ENCODE measurements around the gene CSMD2. TPM values are rescaled to one million over a fixed set of nuclear protein-coding genes. Genes with fewer than 3 reads are reported as not detected.

Gene CSMD2
- total RNA-seq, 5 donors from 2014 or later (not counting 1 experiment from before 2014, with no cell fraction given): 0.03 TPM; not detected in 4

DNA sequence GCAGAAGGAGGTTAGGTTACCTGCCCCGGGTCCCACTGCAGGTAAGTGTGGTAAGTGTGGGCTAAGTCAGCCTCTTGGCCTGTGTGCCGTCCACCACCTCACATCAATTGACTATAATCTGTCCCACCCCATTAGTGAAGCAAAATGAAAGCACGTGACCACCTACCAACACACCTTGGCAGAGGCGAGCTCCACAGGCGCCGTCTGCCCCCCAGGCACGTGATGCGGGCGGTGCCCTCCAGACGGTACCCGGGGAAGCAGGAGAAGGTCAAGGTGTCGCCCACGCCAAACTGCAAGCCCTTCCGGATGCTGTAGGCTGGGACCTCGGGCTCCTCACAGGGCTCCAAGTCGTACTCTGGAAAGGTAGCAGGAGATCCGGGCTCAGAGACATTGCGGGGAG, 450.6 kb downstream of the CSMD2 start:
- POLR2A ChIA-PET: no interaction called here
- Histone ChIP-seq H3K4me3 (ENCODE audit: control insufficient read depth in 1 of 2, extremely low read depth in 1 of 2, low read length in 1 of 2) (no peak overlapping the region), H3K9me3 (no peaks in the 10 kb centered on the region), H3K27me3 (replicated peaks in 1 of 2; ENCODE audit: control insufficient read depth in 2 of 2, extremely low read depth in 1 of 2, insufficient read depth in 2 of 2, low read length in 1 of 2) (peaks cover 0 to 13% of the 10 kb centered on the region in 2 experiments), H3K36me3 (ENCODE audit: control insufficient read depth in 2 of 2, extremely low read depth in 1 of 2, insufficient read depth in 1 of 2, low read length in 1 of 2) (no peaks in the 10 kb centered on the region), H3K27ac (ENCODE audit: low read length) (no peak overlapping the region), H3K4me1 (ENCODE audit: control insufficient read depth in 1 of 2, extremely low read depth in 1 of 2, insufficient read depth in 2 of 2, low read length in 2 of 2) (no peaks in the 10 kb centered on the region)
- Mint-ChIP-seq H3K4me3 (no peak overlapping the region), H3K27ac (no peak overlapping the region), H3K9me3 (no peaks in the 10 kb centered on the region), H3K36me3 (no peaks in the 10 kb centered on the region), H3K27me3 (peaks cover 13 to 24% of the 10 kb centered on the region in 2 donors), H3K4me1 (no peaks in the 10 kb centered on the region)
- ATAC-seq (replicated peaks in 1 of 4) (no peak), DNase-seq (no peak)
- CTCF ChIA-PET: no interaction called here
- WGBS (ENCODE audit: insufficient coverage): 80% methylated on average over 16 of the region's 18 CpGs

DNA sequence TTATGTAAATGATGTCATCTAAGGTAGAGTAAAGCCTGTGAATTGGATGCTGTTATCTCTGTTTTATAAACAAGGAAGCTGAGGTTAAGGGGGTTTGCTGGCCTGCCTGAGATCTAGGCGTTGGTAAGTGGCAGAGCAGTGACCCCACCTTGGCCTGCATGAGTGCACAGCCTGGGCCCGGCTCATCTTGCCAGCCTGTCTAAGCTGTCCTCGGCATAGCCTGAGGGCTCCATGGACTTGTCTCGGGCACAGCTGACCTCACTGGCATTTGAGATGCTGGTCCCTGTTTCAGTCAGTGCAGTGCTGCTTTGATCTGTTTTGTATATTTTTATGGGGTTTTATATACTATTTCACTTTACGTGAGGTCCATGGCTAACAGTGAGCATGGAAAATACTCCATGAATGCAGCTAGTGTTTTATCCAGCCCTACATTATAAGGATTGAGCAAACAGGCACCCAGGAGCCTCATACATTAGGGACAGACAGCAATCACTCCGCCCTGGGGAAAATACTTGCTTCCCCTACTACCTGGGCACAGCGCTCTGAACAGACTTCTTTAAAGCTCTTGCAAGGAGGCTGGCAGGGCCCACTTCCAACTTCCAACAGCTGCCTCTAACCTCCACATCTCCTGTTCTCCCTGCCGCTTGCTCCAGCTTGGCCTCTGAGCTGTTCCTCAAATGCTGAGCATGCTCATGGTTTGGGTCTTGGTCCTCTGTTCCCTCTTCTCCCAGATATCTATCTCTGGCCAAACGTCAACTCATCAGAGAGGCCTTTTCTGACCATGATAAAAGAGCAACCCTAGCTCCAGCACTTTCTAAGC, 451.8 kb downstream of the CSMD2 start:
- ChIA-PET CTCF (no interaction called here), POLR2A (no interaction called here)
- H3K4me1 Mint-ChIP-seq: no peaks in the 10 kb centered on the region
- no peaks in the 10 kb centered on the region for H3K9me3 ChIP-seq
- no peak for ATAC-seq (replicated peaks in 1 of 4)
- H3K4me3 ChIP-seq (ENCODE audit: control insufficient read depth in 1 of 2, extremely low read depth in 1 of 2, low read length in 1 of 2): no peak overlapping the region
- peaks cover 0 to 13% of the 10 kb centered on the region in 2 experiments for H3K27me3 ChIP-seq (replicated peaks in 1 of 2; ENCODE audit: control insufficient read depth in 2 of 2, extremely low read depth in 1 of 2, insufficient read depth in 2 of 2, low read length in 1 of 2)
- no peak for DNase-seq
- no peak overlapping the region for H3K4me3 Mint-ChIP-seq
- H3K27me3 Mint-ChIP-seq: peaks cover 14 to 29% of the 10 kb centered on the region in 2 donors
- no peak overlapping the region for H3K27ac ChIP-seq (ENCODE audit: low read length)
- H3K4me1 ChIP-seq (ENCODE audit: control insufficient read depth in 1 of 2, extremely low read depth in 1 of 2, insufficient read depth in 2 of 2, low read length in 2 of 2): no peaks in the 10 kb centered on the region
- no peaks in the 10 kb centered on the region for H3K36me3 ChIP-seq (ENCODE audit: control insufficient read depth in 2 of 2, extremely low read depth in 1 of 2, insufficient read depth in 1 of 2, low read length in 1 of 2)
- 72% methylated on average over 7 of the region's 9 CpGs for WGBS (ENCODE audit: insufficient coverage)
- H3K27ac Mint-ChIP-seq: no peak overlapping the region
- H3K36me3 Mint-ChIP-seq: no peaks in the 10 kb centered on the region
- H3K9me3 Mint-ChIP-seq: no peaks in the 10 kb centered on the region

DNA sequence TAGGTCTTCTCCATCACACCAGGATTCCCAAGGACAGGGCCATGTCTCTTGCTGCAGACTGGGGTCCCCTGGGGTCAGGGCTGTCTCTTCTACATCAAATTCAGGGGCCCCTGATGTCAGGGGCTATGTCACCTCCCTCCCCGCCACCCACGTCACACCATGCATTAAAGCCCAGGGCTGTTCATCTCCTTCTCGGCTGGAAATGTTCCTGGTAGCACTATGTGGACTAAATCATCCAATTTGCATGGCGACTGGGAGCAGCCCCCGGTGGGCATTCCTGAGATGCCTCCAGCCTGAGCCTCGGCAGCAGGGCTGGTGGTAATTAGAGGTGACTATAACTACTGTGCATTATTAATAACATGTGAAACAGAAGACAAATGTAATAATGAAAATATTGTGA, 452.8 kb downstream of the CSMD2 start:
- no peak overlapping the region for H3K4me3 Mint-ChIP-seq
- H3K27ac ChIP-seq (ENCODE audit: low read length): no peak overlapping the region
- peaks cover 19 to 36% of the 10 kb centered on the region in 2 donors for H3K27me3 Mint-ChIP-seq
- CTCF ChIA-PET: no interaction called here
- WGBS (ENCODE audit: insufficient coverage): no CpG with 5 or more reads among the region's 6 CpGs
- H3K9me3 Mint-ChIP-seq: no peaks in the 10 kb centered on the region
- no peaks in the 10 kb centered on the region for H3K4me1 Mint-ChIP-seq
- DNase-seq: no peak
- no peaks in the 10 kb centered on the region for H3K36me3 ChIP-seq (ENCODE audit: control insufficient read depth in 2 of 2, extremely low read depth in 1 of 2, insufficient read depth in 1 of 2, low read length in 1 of 2)
- no peaks in the 10 kb centered on the region for H3K4me1 ChIP-seq (ENCODE audit: control insufficient read depth in 1 of 2, extremely low read depth in 1 of 2, insufficient read depth in 2 of 2, low read length in 2 of 2)
- H3K9me3 ChIP-seq: no peaks in the 10 kb centered on the region
- no peak overlapping the region for H3K27ac Mint-ChIP-seq
- POLR2A ChIA-PET: no interaction called here
- peaks cover 0 to 13% of the 10 kb centered on the region in 2 experiments for H3K27me3 ChIP-seq (replicated peaks in 1 of 2; ENCODE audit: control insufficient read depth in 2 of 2, extremely low read depth in 1 of 2, insufficient read depth in 2 of 2, low read length in 1 of 2)
- H3K4me3 ChIP-seq (ENCODE audit: control insufficient read depth in 1 of 2, extremely low read depth in 1 of 2, low read length in 1 of 2): no peak overlapping the region
- H3K36me3 Mint-ChIP-seq: no peaks in the 10 kb centered on the region
- ATAC-seq (replicated peaks in 1 of 4): no peak

DNA sequence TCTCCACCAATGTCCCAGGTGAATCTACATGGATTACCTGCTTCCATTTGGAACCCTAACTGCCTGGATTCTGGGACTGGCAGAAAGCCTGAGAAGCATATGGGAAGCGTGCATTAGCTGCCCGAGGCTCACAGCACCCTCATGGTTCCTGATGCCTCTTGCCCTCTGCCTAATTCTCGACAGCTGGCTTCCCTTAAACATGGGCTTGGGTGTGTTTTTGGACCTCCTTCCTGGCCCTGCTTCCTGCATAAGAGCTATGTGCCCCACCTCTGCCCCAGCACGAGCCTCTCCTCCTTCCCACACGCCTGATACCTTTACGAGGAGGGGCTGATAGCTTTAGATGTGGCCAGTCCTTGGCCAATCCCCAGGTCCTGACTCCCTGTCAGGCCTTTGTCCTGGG, 453.5 kb downstream of the CSMD2 start:
- H3K36me3 ChIP-seq (ENCODE audit: control insufficient read depth in 2 of 2, extremely low read depth in 1 of 2, insufficient read depth in 1 of 2, low read length in 1 of 2): no peaks in the 10 kb centered on the region
- H3K4me3 ChIP-seq (ENCODE audit: control insufficient read depth in 1 of 2, extremely low read depth in 1 of 2, low read length in 1 of 2): no peak overlapping the region
- WGBS (ENCODE audit: insufficient coverage): 33% methylated on average over 2 of the region's 6 CpGs
- peaks cover 0 to 3% (median 0%) of the 10 kb centered on the region in 3 donors for H3K9me3 Mint-ChIP-seq
- no peaks in the 10 kb centered on the region for H3K4me1 Mint-ChIP-seq
- H3K36me3 Mint-ChIP-seq: no peaks in the 10 kb centered on the region
- H3K27ac ChIP-seq (ENCODE audit: low read length): no peak overlapping the region
- no peak overlapping the region for H3K4me3 Mint-ChIP-seq
- CTCF ChIA-PET: no interaction called here
- H3K27me3 ChIP-seq (replicated peaks in 1 of 2; ENCODE audit: control insufficient read depth in 2 of 2, extremely low read depth in 1 of 2, insufficient read depth in 2 of 2, low read length in 1 of 2): peaks cover 0 to 19% of the 10 kb centered on the region in 2 experiments
- H3K9me3 ChIP-seq: no peaks in the 10 kb centered on the region
- H3K4me1 ChIP-seq (ENCODE audit: control insufficient read depth in 1 of 2, extremely low read depth in 1 of 2, insufficient read depth in 2 of 2, low read length in 2 of 2): no peaks in the 10 kb centered on the region
- peaks cover 20 to 40% of the 10 kb centered on the region in 2 donors for H3K27me3 Mint-ChIP-seq
- DNase-seq: no peak
- POLR2A ChIA-PET: no interaction called here
- no peak for ATAC-seq (replicated peaks in 1 of 4)
- no peak overlapping the region for H3K27ac Mint-ChIP-seq

DNA sequence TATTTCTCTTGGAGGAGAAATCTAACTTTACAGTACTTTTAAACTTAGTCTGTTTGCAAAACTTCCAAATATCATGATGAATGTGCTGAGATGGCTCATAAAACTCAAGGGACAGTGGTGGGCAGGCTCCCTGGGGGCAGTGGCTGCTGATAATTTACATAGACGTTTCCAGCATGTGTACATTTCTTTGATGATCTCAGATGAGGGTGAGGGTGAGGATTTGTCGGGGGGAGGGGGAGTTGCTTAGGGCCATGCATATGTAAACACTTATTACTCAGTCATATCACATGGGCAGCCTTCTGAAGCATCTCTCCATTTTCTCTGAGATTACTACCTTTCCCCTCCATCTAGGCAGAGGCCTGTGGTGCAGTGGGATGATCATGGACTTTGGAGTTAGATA, 454.1 kb downstream of the CSMD2 start:
- DNase-seq (no peak), ATAC-seq (replicated peaks in 1 of 4) (no peak)
- H3K27ac Mint-ChIP-seq: no peak overlapping the region
- peaks cover 0 to 3% (median 0%) of the 10 kb centered on the region in 3 donors for H3K9me3 Mint-ChIP-seq
- ChIA-PET POLR2A (no interaction called here), CTCF (no interaction called here)
- H3K27me3 Mint-ChIP-seq: peaks cover 22 to 43% of the 10 kb centered on the region in 2 donors
- Histone ChIP-seq H3K27ac (ENCODE audit: low read length) (no peak overlapping the region), H3K9me3 (no peaks in the 10 kb centered on the region), H3K36me3 (ENCODE audit: control insufficient read depth in 2 of 2, extremely low read depth in 1 of 2, insufficient read depth in 1 of 2, low read length in 1 of 2) (no peaks in the 10 kb centered on the region), H3K27me3 (replicated peaks in 1 of 2; ENCODE audit: control insufficient read depth in 2 of 2, extremely low read depth in 1 of 2, insufficient read depth in 2 of 2, low read length in 1 of 2) (peaks cover 0 to 19% of the 10 kb centered on the region in 2 experiments), H3K4me1 (ENCODE audit: control insufficient read depth in 1 of 2, extremely low read depth in 1 of 2, insufficient read depth in 2 of 2, low read length in 2 of 2) (no peaks in the 10 kb centered on the region), H3K4me3 (ENCODE audit: control insufficient read depth in 1 of 2, extremely low read depth in 1 of 2, low read length in 1 of 2) (no peak overlapping the region)
- no peaks in the 10 kb centered on the region for H3K36me3 Mint-ChIP-seq
- no peak overlapping the region for H3K4me3 Mint-ChIP-seq
- no CpG with 5 or more reads among the region's 2 CpGs for WGBS (ENCODE audit: insufficient coverage)
- H3K4me1 Mint-ChIP-seq: no peaks in the 10 kb centered on the region

DNA sequence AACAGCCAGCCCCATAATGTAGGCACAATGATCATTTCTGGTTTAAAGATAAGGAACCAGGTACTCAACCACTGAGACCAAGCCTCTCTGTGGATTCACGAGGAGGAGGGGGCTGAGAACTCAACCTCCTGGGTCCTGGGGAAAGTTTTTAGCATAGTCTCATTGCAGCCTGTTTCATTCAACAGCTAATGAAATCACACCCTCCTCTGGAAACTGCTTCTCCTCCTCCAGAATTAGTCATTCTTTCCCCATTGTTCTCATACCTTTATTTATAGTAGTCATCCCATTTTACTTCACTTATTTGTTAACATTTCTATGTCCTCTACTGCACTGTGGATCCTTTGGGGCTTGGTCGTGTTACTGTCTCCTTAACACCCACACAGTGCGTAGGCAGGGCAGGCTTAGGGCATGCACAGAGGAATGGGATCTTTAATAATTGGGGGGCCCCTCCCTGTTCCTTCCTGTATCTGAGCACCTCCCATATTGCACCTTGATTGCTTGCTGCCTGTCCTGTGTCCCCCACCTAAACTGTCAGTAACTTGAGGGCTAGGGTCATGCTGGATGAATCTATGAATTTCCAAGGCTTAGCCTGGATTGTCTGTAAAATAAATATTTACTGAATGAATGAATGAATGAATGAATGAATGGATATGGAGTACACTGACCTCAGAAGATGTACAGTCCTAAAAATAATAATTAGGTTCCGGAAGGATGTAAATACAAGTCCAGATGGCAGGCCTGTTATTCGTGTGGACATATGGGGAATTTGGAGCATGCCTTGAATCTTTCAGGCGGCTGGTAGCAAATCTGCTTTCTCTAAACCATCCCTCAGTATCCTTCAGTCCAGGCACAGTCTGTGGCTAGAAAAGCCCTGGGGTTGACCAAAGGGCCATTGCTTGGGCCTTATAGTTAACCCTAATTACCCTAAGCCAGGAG, 455.0 kb downstream of the CSMD2 start:
- Histone ChIP-seq H3K36me3 (ENCODE audit: control insufficient read depth in 2 of 2, extremely low read depth in 1 of 2, insufficient read depth in 1 of 2, low read length in 1 of 2) (no peaks in the 10 kb centered on the region), H3K4me3 (ENCODE audit: control insufficient read depth in 1 of 2, extremely low read depth in 1 of 2, low read length in 1 of 2) (no peak overlapping the region), H3K9me3 (no peaks in the 10 kb centered on the region), H3K4me1 (ENCODE audit: control insufficient read depth in 1 of 2, extremely low read depth in 1 of 2, insufficient read depth in 2 of 2, low read length in 2 of 2) (no peaks in the 10 kb centered on the region), H3K27ac (ENCODE audit: low read length) (no peak overlapping the region), H3K27me3 (replicated peaks in 1 of 2; ENCODE audit: control insufficient read depth in 2 of 2, extremely low read depth in 1 of 2, insufficient read depth in 2 of 2, low read length in 1 of 2) (peaks cover 0 to 17% of the 10 kb centered on the region in 2 experiments)
- no peak overlapping the region for H3K27ac Mint-ChIP-seq
- ATAC-seq (replicated peaks in 1 of 4) (no peak), DNase-seq (no peak)
- no CpG with 5 or more reads among the region's 6 CpGs for WGBS (ENCODE audit: insufficient coverage)
- peaks cover 22 to 41% of the 10 kb centered on the region in 2 donors for H3K27me3 Mint-ChIP-seq
- no peak overlapping the region for H3K4me3 Mint-ChIP-seq
- H3K4me1 Mint-ChIP-seq: no peaks in the 10 kb centered on the region
- H3K36me3 Mint-ChIP-seq: no peaks in the 10 kb centered on the region
- CTCF ChIA-PET: no interaction called here
- POLR2A ChIA-PET: no interaction called here
- H3K9me3 Mint-ChIP-seq: peaks cover 0 to 3% (median 0%) of the 10 kb centered on the region in 3 donors
